Neutrophil (primary cell): ENCODE data around the gene METTL13.

Source experiments
- H3K27ac ChIP-seq: fragments of 200-600 bp; sonication (generic); 2 replicates; pipeline ENCODE4 v1.5.1; 2016; ENCODE audit warnings: mild to moderate bottlenecking, moderate library complexity
- H3K27me3 ChIP-seq: fragments of 200-600 bp; sonication (generic); 2 replicates; pipeline ENCODE4 v1.6.0; 2016; ENCODE audit warnings: mild to moderate bottlenecking
- H3K36me3 ChIP-seq: fragments of 200-600 bp; sonication (generic); 2 replicates; pipeline ENCODE4 v1.5.1; 2017
- H3K4me1 ChIP-seq, 2 experiments: fragments of 200-600 bp in 1 of 2; sonication (generic) in 1 of 2; 1 replicate in 1 of 2; 2 replicates in 1 of 2; pipeline versions ENCODE4 v1.5.1 to v1.6.1; 2013 to 2016; ENCODE audit warnings: low read depth in 1 of 2, low read length in 1 of 2, mild to moderate bottlenecking in 1 of 2, moderate library complexity in 1 of 2; ENCODE audit not compliant: control insufficient read depth in 1 of 2, insufficient read depth in 1 of 2
- H3K4me3 ChIP-seq, 2 experiments: fragments of 200-600 bp in 1 of 2; sonication (generic) in 1 of 2; 1 replicate in 1 of 2; 2 replicates in 1 of 2; pipeline ENCODE4 v1.5.1; 2013 to 2016; ENCODE audit warnings: low read depth in 1 of 2, low read length in 1 of 2, mild to moderate bottlenecking in 1 of 2, moderate library complexity in 1 of 2
- H3K9me3 ChIP-seq: fragments of 200-600 bp; sonication (generic); 2 replicates; pipeline ENCODE4 v1.5.1; 2016
- CTCF ChIP-seq: fragments of 200-600 bp; sonication (generic); IDR thresholded peaks from 2 replicates; pipeline ENCODE4 v1.5.1; 2016; ENCODE audit warnings: antibody characterized with exemption

Gene METTL13

GRCh38 chr1:171740987-171741871, 40.2 kb upstream of the METTL13 start:
- Histone ChIP-seq H3K27ac (peak overlapping the region; percentile 87), H3K36me3 (peaks cover 10% of the 10 kb centered on the region), H3K27me3 (peaks cover 22% of the 10 kb centered on the region), H3K4me3 (peak overlapping the region; percentile 91 to 93), H3K4me1 (peaks cover 26 to 30% of the 10 kb centered on the region in 2 experiments), H3K9me3 (no peaks in the 10 kb centered on the region)
- no peak for TF ChIP-seq CTCF

- peak within 1 kb of the TSS; percentile 87 for H3K27ac ChIP-seq
Measured at GRCh38 chr1:171741872-171742576, 39.4 kb upstream of the METTL13 start, which contains the start of gene VAMP4. VAMP4 (minus strand) TSS chr1:171742065; CDS start chr1:171738414, 3,651 bp downstream.

GRCh38 chr1:171742577-171742922, 38.9 kb upstream of the METTL13 start:
- Histone ChIP-seq H3K36me3 (peaks cover 9% of the 10 kb centered on the region), H3K4me1 (peaks cover 25 to 26% of the 10 kb centered on the region in 2 experiments)
- TF ChIP-seq CTCF = no peak

More at GRCh38 chr1:171741872-171742576, 39.4 kb upstream of the METTL13 start, which contains the start of gene VAMP4:
- Histone ChIP-seq H3K4me1 (peaks cover 25 to 26% of the 10 kb centered on the region in 2 experiments), H3K27me3 (peaks cover 26% of the 10 kb centered on the region), H3K36me3 (peaks cover 10% of the 10 kb centered on the region), H3K4me3 (peak within 1 kb of the TSS; percentile 91 to 93), H3K9me3 (no peaks in the 10 kb centered on the region)
- TF ChIP-seq CTCF = peak; percentile 39

GRCh38 chr1:171743081-171743870, 38.2 kb upstream of the METTL13 start:
- peaks cover 25 to 26% of the 10 kb centered on the region in 2 experiments for H3K4me1 ChIP-seq
- peaks cover 2% of the 10 kb centered on the region for H3K36me3 ChIP-seq
- H3K9me3 ChIP-seq = no peaks in the 10 kb centered on the region
- peaks cover 38% of the 10 kb centered on the region for H3K27me3 ChIP-seq
- peak overlapping the region in 1 of 2 experiments; percentile 91 for H3K4me3 ChIP-seq
- TF ChIP-seq CTCF = no peak
- no peak overlapping the region for H3K27ac ChIP-seq

More at GRCh38 chr1:171742577-171742922, 38.9 kb upstream of the METTL13 start:
- Histone ChIP-seq H3K27ac (peak overlapping the region; percentile 87), H3K9me3 (no peaks in the 10 kb centered on the region), H3K4me3 (peak overlapping the region; percentile 91 to 93), H3K27me3 (peaks cover 31% of the 10 kb centered on the region)

- peaks cover 25 to 26% of the 10 kb centered on the region in 2 experiments for H3K4me1 ChIP-seq
- H3K4me3 ChIP-seq = no peak overlapping the region
- H3K27ac ChIP-seq = no peak overlapping the region
- peaks cover 46% of the 10 kb centered on the region for H3K27me3 ChIP-seq
- H3K36me3 ChIP-seq = no peaks in the 10 kb centered on the region
- no peak for TF ChIP-seq CTCF
- no peaks in the 10 kb centered on the region for H3K9me3 ChIP-seq
Measured at GRCh38 chr1:171744986-171745385, 36.5 kb upstream of the METTL13 start.
